Chondrocyte (in vitro differentiated cells): ENCODE data around the gene SDK2. TPM values are rescaled to one million over a fixed set of nuclear protein-coding genes. Genes with fewer than 3 reads are reported as not detected.

Experiments
- DNase-seq: peaks from one replicate; pipeline ENCODE4 v3.0.0; 2021; ENCODE audit warnings: mixed read lengths, low spot score
- H3K27ac Mint-ChIP-seq: one replicate; pipeline ENCODE4 v1.8.0; 2021; ENCODE audit warnings: mild to moderate bottlenecking, moderate library complexity, mixed read lengths; ENCODE audit not compliant: unreplicated experiment
- H3K27me3 Mint-ChIP-seq: 2 replicates; pipeline ENCODE4 v1.8.0; 2021; ENCODE audit warnings: low read depth, mixed read lengths
- H3K36me3 Mint-ChIP-seq: 2 replicates; pipeline ENCODE4 v1.8.0; 2021; ENCODE audit warnings: low read depth, mixed read lengths
- H3K4me1 Mint-ChIP-seq: 2 replicates; pipeline ENCODE4 v1.8.0; 2021; ENCODE audit warnings: low read depth, mild to moderate bottlenecking, mixed read lengths
- H3K4me3 Mint-ChIP-seq: one replicate; pipeline ENCODE4 v1.8.0; 2021; ENCODE audit warnings: mild to moderate bottlenecking, moderate library complexity, mixed read lengths; ENCODE audit not compliant: unreplicated experiment
- H3K9me3 Mint-ChIP-seq: 2 replicates; pipeline ENCODE4 v1.8.0; 2021; ENCODE audit warnings: low read depth, mixed read lengths
- CTCF ChIP-seq: fragments of 200-600 bp; sonication (generic); IDR thresholded peaks from 2 replicates; pipeline ENCODE4 v1.5.0; 2021; ENCODE audit warnings: antibody characterized with exemption, mild to moderate bottlenecking, moderate library complexity
- total RNA-seq: library from RNA; stranded (reverse); gene quantifications from 3 replicates; pipeline ENCODE4 v1.2.1, GENCODE V29; 2021

Gene SDK2
- total RNA-seq, 1 donor from 2014 or later = 15.8 TPM

GRCh38 chr17:73466704-73467433, 177.4 kb downstream of the SDK2 start:
- H3K4me1 Mint-ChIP-seq = no peaks in the 10 kb centered on the region
- H3K9me3 Mint-ChIP-seq = no peaks in the 10 kb centered on the region
- H3K27ac Mint-ChIP-seq = no peak overlapping the region
- no peak overlapping the region for H3K4me3 Mint-ChIP-seq
- H3K27me3 Mint-ChIP-seq = no peaks in the 10 kb centered on the region
- TF ChIP-seq CTCF = no peak
- DNase-seq = no peak
- no peaks in the 10 kb centered on the region for H3K36me3 Mint-ChIP-seq

GRCh38 chr17:73465953-73466230, 178.4 kb downstream of the SDK2 start:
- no peak for DNase-seq
- H3K4me1 Mint-ChIP-seq = no peaks in the 10 kb centered on the region
- no peaks in the 10 kb centered on the region for H3K27me3 Mint-ChIP-seq
- no peaks in the 10 kb centered on the region for H3K36me3 Mint-ChIP-seq
- H3K27ac Mint-ChIP-seq = no peak overlapping the region
- no peak overlapping the region for H3K4me3 Mint-ChIP-seq
- no peaks in the 10 kb centered on the region for H3K9me3 Mint-ChIP-seq
- TF ChIP-seq CTCF = no peak

GRCh38 chr17:73465130-73465952, 178.9 kb downstream of the SDK2 start:
- no peak for TF ChIP-seq CTCF
- Mint-ChIP-seq H3K36me3 (no peaks in the 10 kb centered on the region), H3K9me3 (no peaks in the 10 kb centered on the region), H3K4me1 (no peaks in the 10 kb centered on the region), H3K27me3 (no peaks in the 10 kb centered on the region), H3K4me3 (no peak overlapping the region), H3K27ac (no peak overlapping the region)
- DNase-seq = no peak

- Mint-ChIP-seq H3K27me3 (no peaks in the 10 kb centered on the region), H3K4me3 (no peak overlapping the region), H3K9me3 (peaks cover 5% of the 10 kb centered on the region), H3K27ac (no peak overlapping the region), H3K36me3 (no peaks in the 10 kb centered on the region), H3K4me1 (no peaks in the 10 kb centered on the region)
- no peak for TF ChIP-seq CTCF
- DNase-seq = no peak
These were observed 179.8 kb downstream of the SDK2 start for GRCh38 chr17:73464447-73464846.

- H3K9me3 Mint-ChIP-seq = peaks cover 5% of the 10 kb centered on the region
- H3K4me1 Mint-ChIP-seq = no peaks in the 10 kb centered on the region
- H3K36me3 Mint-ChIP-seq = no peaks in the 10 kb centered on the region
- DNase-seq = no peak
- H3K27me3 Mint-ChIP-seq = no peaks in the 10 kb centered on the region
- no peak overlapping the region for H3K4me3 Mint-ChIP-seq
- no peak overlapping the region for H3K27ac Mint-ChIP-seq
- TF ChIP-seq CTCF = no peak
These were observed 180.4 kb downstream of the SDK2 start for GRCh38 chr17:73463821-73464220.
